GM23248 (cell line): ENCODE data around the gene FAM111B.

ENCODE experiments used
- EZH2 ChIP-seq: fragments of 200-600 bp; sonication (generic); IDR thresholded peaks from 2 replicates; pipeline ENCODE4 v1.6.1; 2018; ENCODE audit warnings: antibody characterized with exemption, mild to moderate bottlenecking; ENCODE audit not compliant: insufficient read depth, poor library complexity, severe bottlenecking
- EZH2phosphoT487 ChIP-seq: fragments of 200-600 bp; sonication (generic); IDR thresholded peaks from 2 replicates; pipeline ENCODE4 v1.6.1; 2018; ENCODE audit warnings: antibody characterized with exemption, moderate library complexity, mild to moderate bottlenecking, low read depth; ENCODE audit not compliant: insufficient read depth

DNA sequence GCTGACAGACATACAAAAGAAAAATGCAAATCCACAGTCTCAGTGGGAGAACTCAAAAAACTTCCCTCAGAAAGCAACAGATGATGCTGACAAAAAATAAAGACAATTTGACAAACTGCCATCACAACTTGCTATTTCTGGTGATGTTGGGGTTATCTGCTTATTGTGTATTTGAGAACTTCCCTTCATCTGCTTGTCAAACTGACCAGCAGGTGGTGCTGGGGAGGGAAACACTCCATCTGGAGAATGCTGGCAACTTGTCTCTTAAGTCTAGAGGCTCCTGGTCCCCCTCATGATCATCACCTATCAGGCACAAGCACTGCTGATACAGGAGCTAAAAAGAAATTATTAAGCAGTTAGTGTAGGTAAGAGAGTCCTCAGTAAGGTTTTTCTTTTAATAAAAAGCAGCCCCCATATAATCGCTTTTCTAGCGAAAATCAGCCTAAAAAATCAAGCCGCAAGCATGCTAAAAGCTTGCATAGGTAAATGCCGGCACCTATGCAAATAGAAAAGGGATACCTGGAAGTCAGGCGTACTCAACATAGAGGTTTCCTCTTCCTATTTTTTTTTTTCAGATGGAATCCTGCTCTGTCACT is 9.8 kb upstream of the FAM111B start:
- TF ChIP-seq EZH2phosphoT487: no peak
- TF ChIP-seq EZH2: no peak
